Neural crest cell (in vitro differentiated cells): ENCODE data around the gene DRAP1. TPM values are rescaled to one million over a fixed set of nuclear protein-coding genes. Genes with fewer than 3 reads are reported as not detected.

Experiments
- DNase-seq: peaks from one replicate; pipeline ENCODE4 v3.0.0; 2021; ENCODE audit warnings: low read depth, mixed read lengths, low spot score
- H3K27ac Mint-ChIP-seq: one replicate; pipeline ENCODE4 v1.8.0; 2021; ENCODE audit warnings: mild to moderate bottlenecking, mixed read lengths; ENCODE audit not compliant: unreplicated experiment
- H3K27me3 Mint-ChIP-seq: 2 replicates; pipeline ENCODE4 v1.8.0; 2021; ENCODE audit warnings: low read depth, mild to moderate bottlenecking, mixed read lengths
- H3K36me3 Mint-ChIP-seq: 2 replicates; pipeline ENCODE4 v1.8.0; 2021; ENCODE audit warnings: low read depth, mild to moderate bottlenecking, mixed read lengths
- H3K4me1 Mint-ChIP-seq: 2 replicates; pipeline ENCODE4 v1.8.0; 2021; ENCODE audit warnings: mixed read lengths
- H3K4me3 Mint-ChIP-seq: one replicate; pipeline ENCODE4 v1.8.0; 2021; ENCODE audit warnings: mild to moderate bottlenecking, mixed read lengths
- H3K9me3 Mint-ChIP-seq: 2 replicates; pipeline ENCODE4 v1.8.0; 2021; ENCODE audit warnings: mixed read lengths
- total RNA-seq: library from RNA; stranded (reverse); gene quantifications from 2 replicates; pipeline ENCODE4 v1.2.1, GENCODE V29; 2021
- TF ChIP-seq, protein P1 (sequence below): fragments of 200-600 bp; sonication (generic); conservative IDR thresholded peaks from 2 replicates; pipeline ENCODE4 v1.5.0; 2021; ENCODE audit warnings: antibody characterized with exemption, mild to moderate bottlenecking

The DRAP1 gene
- total RNA-seq, 1 donor from 2014 or later, result 101 TPM

DNA sequence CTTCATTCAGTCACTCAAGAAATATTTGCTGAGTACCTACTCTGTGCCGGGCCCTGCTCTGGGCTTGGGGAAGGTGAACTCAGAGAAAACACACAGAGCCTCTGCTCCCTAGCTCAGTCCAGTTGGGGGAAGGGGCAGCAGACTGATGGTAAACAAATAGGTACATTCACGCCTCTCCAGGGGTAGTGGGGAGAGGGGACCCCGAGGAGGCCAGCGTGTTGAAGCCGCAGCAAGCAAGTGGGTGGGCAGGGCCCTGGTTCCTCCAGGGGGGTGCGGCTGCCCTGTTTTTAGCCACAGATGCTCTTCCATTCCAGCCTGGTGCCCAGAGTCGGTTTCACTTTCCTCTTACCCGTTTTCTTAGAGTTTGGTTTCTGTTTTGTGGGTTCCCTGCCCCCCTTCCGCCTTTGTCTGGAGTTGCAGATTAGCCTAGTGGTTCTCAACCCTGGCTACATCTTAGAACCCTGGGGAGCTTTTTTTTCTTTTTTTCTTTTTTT lies 8.7 kb downstream of the DRAP1 start:
- no peaks in the 10 kb centered on the region for H3K9me3 Mint-ChIP-seq
- no peak overlapping the region for H3K4me3 Mint-ChIP-seq
- peaks cover 11% of the 10 kb centered on the region for H3K4me1 Mint-ChIP-seq
- DNase-seq, result no peak
- H3K36me3 Mint-ChIP-seq, result peaks cover under 1% of the 10 kb centered on the region
- H3K27ac Mint-ChIP-seq, result no peak overlapping the region
- no peaks in the 10 kb centered on the region for H3K27me3 Mint-ChIP-seq
- TF ChIP-seq, protein P1, sequence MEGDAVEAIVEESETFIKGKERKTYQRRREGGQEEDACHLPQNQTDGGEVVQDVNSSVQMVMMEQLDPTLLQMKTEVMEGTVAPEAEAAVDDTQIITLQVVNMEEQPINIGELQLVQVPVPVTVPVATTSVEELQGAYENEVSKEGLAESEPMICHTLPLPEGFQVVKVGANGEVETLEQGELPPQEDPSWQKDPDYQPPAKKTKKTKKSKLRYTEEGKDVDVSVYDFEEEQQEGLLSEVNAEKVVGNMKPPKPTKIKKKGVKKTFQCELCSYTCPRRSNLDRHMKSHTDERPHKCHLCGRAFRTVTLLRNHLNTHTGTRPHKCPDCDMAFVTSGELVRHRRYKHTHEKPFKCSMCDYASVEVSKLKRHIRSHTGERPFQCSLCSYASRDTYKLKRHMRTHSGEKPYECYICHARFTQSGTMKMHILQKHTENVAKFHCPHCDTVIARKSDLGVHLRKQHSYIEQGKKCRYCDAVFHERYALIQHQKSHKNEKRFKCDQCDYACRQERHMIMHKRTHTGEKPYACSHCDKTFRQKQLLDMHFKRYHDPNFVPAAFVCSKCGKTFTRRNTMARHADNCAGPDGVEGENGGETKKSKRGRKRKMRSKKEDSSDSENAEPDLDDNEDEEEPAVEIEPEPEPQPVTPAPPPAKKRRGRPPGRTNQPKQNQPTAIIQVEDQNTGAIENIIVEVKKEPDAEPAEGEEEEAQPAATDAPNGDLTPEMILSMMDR, result no peak

DNA sequence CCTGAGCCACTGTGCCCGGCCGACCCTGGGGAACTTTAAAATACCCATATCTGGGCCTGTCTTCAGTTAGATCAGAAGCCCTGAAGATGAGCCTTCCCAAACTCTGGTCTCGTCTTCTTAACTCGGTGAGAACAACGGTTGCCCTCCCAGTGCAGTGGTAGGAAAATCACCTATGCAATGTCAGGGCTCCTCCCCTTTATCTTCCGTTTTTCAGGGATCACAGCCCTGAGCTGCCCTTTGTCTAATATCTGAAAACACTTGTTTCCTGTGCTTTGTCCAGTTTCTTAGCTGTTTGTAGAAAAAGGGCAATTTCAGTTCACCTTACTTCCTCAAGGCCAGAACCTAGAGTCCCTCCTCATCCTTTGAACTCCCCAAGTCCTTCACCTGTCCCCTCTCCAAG lies 9.4 kb downstream of the DRAP1 start:
- no peak for DNase-seq
- Mint-ChIP-seq H3K27ac (no peak overlapping the region), H3K27me3 (no peaks in the 10 kb centered on the region), H3K4me3 (no peak overlapping the region), H3K36me3 (no peaks in the 10 kb centered on the region), H3K9me3 (no peaks in the 10 kb centered on the region), H3K4me1 (peaks cover 11% of the 10 kb centered on the region)
- TF ChIP-seq, protein P1, result no peak

DNA sequence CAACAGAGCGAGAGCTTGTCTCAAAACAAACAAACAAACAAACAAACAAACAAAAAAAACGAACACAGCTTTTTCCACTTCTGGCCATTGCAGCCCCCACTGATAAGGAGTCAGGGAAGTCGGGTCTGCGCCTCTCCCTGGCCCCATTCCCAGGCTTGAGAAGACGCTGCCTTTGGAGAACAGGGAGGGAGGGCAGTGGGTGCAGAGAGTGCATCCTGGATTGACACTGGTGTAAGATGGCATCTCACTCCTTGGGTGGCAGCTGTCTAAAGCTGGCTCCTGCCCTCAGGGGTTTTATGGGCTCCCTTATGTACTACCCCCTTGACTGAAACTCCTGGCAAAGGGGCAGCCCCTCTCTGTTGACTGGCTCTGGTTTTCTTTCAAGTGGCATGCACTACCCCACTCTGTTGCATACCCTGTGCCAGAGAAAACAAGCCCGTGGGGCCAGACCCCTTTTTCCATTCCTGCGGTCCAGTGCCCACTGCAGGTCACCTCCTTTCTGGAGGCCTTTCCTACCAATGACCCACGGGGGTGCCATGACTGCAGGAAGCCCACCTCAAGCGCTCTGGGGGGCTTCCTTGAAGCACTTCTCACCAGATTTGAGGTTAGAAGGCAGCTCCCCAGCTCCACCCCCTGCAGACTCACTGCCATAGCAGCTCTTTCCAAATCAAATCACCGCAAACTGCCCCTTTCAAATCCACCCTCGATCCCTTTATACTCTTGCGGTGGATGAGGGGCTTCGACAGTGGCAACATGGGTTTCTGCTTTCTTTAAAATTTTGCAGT lies 12.7 kb downstream of the DRAP1 start:
- TF ChIP-seq, protein P1, result no peak
- peaks cover 14% of the 10 kb centered on the region for H3K4me1 Mint-ChIP-seq
- no peak overlapping the region for H3K27ac Mint-ChIP-seq
- H3K27me3 Mint-ChIP-seq, result no peaks in the 10 kb centered on the region
- DNase-seq, result no peak
- no peaks in the 10 kb centered on the region for H3K36me3 Mint-ChIP-seq
- H3K4me3 Mint-ChIP-seq, result no peak overlapping the region
- no peaks in the 10 kb centered on the region for H3K9me3 Mint-ChIP-seq

DNA sequence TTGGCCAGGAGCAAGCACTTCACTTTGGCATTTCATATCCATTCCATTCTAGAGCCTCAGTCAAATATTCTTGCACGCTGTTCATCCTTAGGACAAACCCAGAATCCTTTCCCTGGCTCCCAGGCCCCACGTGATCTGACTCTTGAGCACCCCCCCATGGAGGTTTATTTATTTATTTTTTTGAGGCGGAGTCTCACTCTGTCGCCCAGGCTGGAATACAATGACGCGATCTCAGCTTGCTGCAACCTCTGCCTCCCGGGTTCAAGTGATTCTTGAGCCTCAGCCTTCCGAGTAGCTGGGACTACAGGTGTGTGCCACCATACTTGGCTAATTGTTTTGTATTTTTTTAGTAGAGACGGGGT lies 13.3 kb downstream of the DRAP1 start:
- no peak overlapping the region for H3K27ac Mint-ChIP-seq

DNA sequence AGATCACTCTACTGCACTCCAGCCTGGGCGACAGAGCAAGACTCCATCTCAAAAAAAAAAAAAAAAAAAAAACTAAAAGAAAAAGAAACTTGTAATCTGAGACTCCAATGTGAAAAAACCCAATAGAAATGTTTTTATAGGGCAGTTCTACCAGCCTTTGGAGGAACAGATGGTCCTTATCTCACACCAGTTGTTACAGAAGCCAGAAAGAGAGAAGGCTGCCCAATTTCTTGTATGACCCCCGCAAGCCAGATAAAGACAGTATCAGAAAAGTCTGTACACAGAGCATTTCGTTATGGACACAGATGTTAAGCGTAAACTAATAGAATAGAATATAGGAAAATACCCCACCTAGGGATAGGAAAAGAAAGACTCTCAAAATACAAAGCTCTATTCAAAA lies 14.8 kb downstream of the DRAP1 start:
- no peak for DNase-seq
- H3K36me3 Mint-ChIP-seq, result no peaks in the 10 kb centered on the region
- no peaks in the 10 kb centered on the region for H3K9me3 Mint-ChIP-seq
- no peak overlapping the region for H3K27ac Mint-ChIP-seq
- no peak overlapping the region for H3K4me3 Mint-ChIP-seq
- peaks cover 3% of the 10 kb centered on the region for H3K27me3 Mint-ChIP-seq
- peaks cover 14% of the 10 kb centered on the region for H3K4me1 Mint-ChIP-seq
- TF ChIP-seq, protein P1, result no peak

More for the DNA sequence above, 13.3 kb downstream of the DRAP1 start:
- H3K27me3 Mint-ChIP-seq, result peaks cover 3% of the 10 kb centered on the region
- peaks cover 14% of the 10 kb centered on the region for H3K4me1 Mint-ChIP-seq
- no peak overlapping the region for H3K4me3 Mint-ChIP-seq
- H3K9me3 Mint-ChIP-seq, result no peaks in the 10 kb centered on the region
- H3K36me3 Mint-ChIP-seq, result no peaks in the 10 kb centered on the region
- DNase-seq, result no peak
- TF ChIP-seq, protein P1, result peak; percentile 34
